ENCODE measurements around the gene DPH5.

DNA sequence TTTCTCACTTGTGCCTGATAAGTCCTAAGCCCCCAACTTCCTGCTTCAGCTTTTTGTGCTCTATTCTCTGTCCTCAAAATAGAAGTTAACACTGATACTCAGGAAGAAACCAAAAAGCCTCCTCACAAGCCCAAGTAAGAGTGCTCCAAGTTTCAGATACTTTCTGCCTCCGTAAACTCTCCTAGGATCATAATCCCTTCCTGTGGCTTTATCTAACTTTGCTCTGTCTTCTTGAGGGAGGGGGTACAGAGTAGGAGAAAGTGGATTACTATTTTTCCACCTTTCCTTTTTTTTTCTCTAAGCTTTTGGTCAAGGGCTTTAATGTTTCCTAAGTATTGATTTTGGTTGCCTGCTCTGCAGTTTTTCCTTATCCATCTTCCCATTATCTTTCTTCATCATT is 54.6 kb downstream of the DPH5 start:
- TF ChIP-seq, protein P1, sequence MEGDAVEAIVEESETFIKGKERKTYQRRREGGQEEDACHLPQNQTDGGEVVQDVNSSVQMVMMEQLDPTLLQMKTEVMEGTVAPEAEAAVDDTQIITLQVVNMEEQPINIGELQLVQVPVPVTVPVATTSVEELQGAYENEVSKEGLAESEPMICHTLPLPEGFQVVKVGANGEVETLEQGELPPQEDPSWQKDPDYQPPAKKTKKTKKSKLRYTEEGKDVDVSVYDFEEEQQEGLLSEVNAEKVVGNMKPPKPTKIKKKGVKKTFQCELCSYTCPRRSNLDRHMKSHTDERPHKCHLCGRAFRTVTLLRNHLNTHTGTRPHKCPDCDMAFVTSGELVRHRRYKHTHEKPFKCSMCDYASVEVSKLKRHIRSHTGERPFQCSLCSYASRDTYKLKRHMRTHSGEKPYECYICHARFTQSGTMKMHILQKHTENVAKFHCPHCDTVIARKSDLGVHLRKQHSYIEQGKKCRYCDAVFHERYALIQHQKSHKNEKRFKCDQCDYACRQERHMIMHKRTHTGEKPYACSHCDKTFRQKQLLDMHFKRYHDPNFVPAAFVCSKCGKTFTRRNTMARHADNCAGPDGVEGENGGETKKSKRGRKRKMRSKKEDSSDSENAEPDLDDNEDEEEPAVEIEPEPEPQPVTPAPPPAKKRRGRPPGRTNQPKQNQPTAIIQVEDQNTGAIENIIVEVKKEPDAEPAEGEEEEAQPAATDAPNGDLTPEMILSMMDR (IDR thresholded peaks at IDR 0.05) = no peak
- TF ChIP-seq POLR2A (IDR thresholded peaks at IDR 0.05) = no peak

Data from right lobe of liver (tissue), 4 donors.